OCI-M2 (cell line): ENCODE measurements around the gene XPNPEP2.

Experiments used
- DNase-seq: peaks from one replicate; lab custom pipeline; 2025; ENCODE audit not compliant: unreplicated experiment; lab: John Stamatoyannopoulos, UW

The XPNPEP2 gene

GRCh38 chrX:129738466-129739308 is at the start of gene XPNPEP2:
TSS of gene XPNPEP2 (plus strand) at chrX:129738979. CDS start at chrX:129739214, 235 bp downstream.
- DNase-seq, result no peak

GRCh38 chrX:129689796-129690195 is 49.0 kb upstream of the XPNPEP2 start:
- DNase-seq, result no peak

GRCh38 chrX:129690435-129690834 is 48.3 kb upstream of the XPNPEP2 start:
- DNase-seq, result no peak

GRCh38 chrX:129693354-129693753 is 45.4 kb upstream of the XPNPEP2 start:
- DNase-seq, result no peak

GRCh38 chrX:129694805-129695204 is 44.0 kb upstream of the XPNPEP2 start:
- DNase-seq, result no peak

- no peak for DNase-seq
Measured at GRCh38 chrX:129695535-129695934, 43.2 kb upstream of the XPNPEP2 start.

GRCh38 chrX:129695937-129696336 is 42.8 kb upstream of the XPNPEP2 start:
- no peak for DNase-seq

GRCh38 chrX:129696463-129697155 is 42.2 kb upstream of the XPNPEP2 start:
- no peak for DNase-seq

- DNase-seq, result no peak
Measured at GRCh38 chrX:129697204-129697829, 41.5 kb upstream of the XPNPEP2 start.

GRCh38 chrX:129698150-129698549 is 40.6 kb upstream of the XPNPEP2 start:
- DNase-seq, result no peak

GRCh38 chrX:129700536-129700935 is 38.2 kb upstream of the XPNPEP2 start:
- no peak for DNase-seq

GRCh38 chrX:129701624-129702069 is 37.1 kb upstream of the XPNPEP2 start:
- no peak for DNase-seq

GRCh38 chrX:129704491-129704890 is 34.3 kb upstream of the XPNPEP2 start:
- no peak for DNase-seq

- no peak for DNase-seq
Measured at GRCh38 chrX:129705377-129705925, 33.3 kb upstream of the XPNPEP2 start.

GRCh38 chrX:129705988-129706387 is 32.8 kb upstream of the XPNPEP2 start:
- DNase-seq, result no peak

GRCh38 chrX:129706400-129707072 is 32.2 kb upstream of the XPNPEP2 start:
- DNase-seq, result no peak

GRCh38 chrX:129714581-129714980 is 24.2 kb upstream of the XPNPEP2 start:
- DNase-seq, result no peak

GRCh38 chrX:129716507-129716906 is 22.3 kb upstream of the XPNPEP2 start:
- DNase-seq, result no peak

- DNase-seq, result no peak
Measured at GRCh38 chrX:129717892-129718291, 20.9 kb upstream of the XPNPEP2 start.

GRCh38 chrX:129718676-129719075 is 20.1 kb upstream of the XPNPEP2 start:
- DNase-seq, result no peak

- DNase-seq, result no peak
Measured at GRCh38 chrX:129719268-129719667, 19.5 kb upstream of the XPNPEP2 start.
